Neural progenitor cell (in vitro differentiated cells): ENCODE data around the gene SLC7A6. TPM values are rescaled to one million over a fixed set of nuclear protein-coding genes. Genes with fewer than 3 reads are reported as not detected.

Source experiments
- DNase-seq: peaks from one replicate; pipeline ENCODE4 v3.0.0-alpha.2; 2016; ENCODE audit warnings: low spot score
- H2AFZ ChIP-seq: fragments of 200-600 bp; sonication (generic); replicated peaks from 2 replicates; pipeline ENCODE4 v1.6.1; 2016; ENCODE audit warnings: antibody characterized with exemption
- H3F3A ChIP-seq: fragments of 200-600 bp; sonication (generic); 2 replicates; pipeline ENCODE4 v1.6.1; 2016; ENCODE audit warnings: antibody characterized with exemption, low read depth
- H3K27ac ChIP-seq: fragments of 200-600 bp; sonication (generic); 2 replicates; pipeline ENCODE4 v1.5.1; 2016; ENCODE audit warnings: mild to moderate bottlenecking
- H3K27me3 ChIP-seq: fragments of 200-600 bp; sonication (generic); 2 replicates; pipeline ENCODE4 v1.6.1; 2016; ENCODE audit warnings: mild to moderate bottlenecking, moderate library complexity
- H3K36me3 ChIP-seq: fragments of 200-600 bp; sonication (generic); 2 replicates; pipeline ENCODE4 v1.5.1; 2016
- H3K4me1 ChIP-seq: fragments of 200-600 bp; sonication (generic); 2 replicates; pipeline ENCODE4 v1.6.1; 2016; ENCODE audit warnings: mixed run types
- H3K4me2 ChIP-seq: fragments of 200-600 bp; sonication (generic); 2 replicates; pipeline ENCODE4 v1.6.1; 2016
- H3K4me3 ChIP-seq: fragments of 200-600 bp; sonication (generic); 2 replicates; pipeline ENCODE4 v1.5.1; 2016
- H3K79me2 ChIP-seq: fragments of 200-600 bp; sonication (generic); 2 replicates; pipeline ENCODE4 v1.6.1; 2016; ENCODE audit warnings: low read depth
- H3K9ac ChIP-seq: fragments of 200-600 bp; sonication (generic); 2 replicates; pipeline ENCODE4 v1.6.1; 2016
- H3K9me3 ChIP-seq: fragments of 200-600 bp; sonication (generic); 2 replicates; pipeline ENCODE4 v1.5.1; 2016; ENCODE audit warnings: low read depth
- H4K20me1 ChIP-seq: fragments of 200-600 bp; sonication (generic); 2 replicates; pipeline ENCODE4 v1.6.1; 2016; ENCODE audit warnings: low read depth
- H3K27ac Mint-ChIP-seq: 3 replicates; pipeline ENCODE4 v1.8.0; 2021; ENCODE audit warnings: mixed read lengths
- H3K27me3 Mint-ChIP-seq: 2 replicates; pipeline ENCODE4 v1.8.0; 2022; ENCODE audit warnings: low read depth, mild to moderate bottlenecking, inconsistent platforms, moderate library complexity, mixed read lengths; ENCODE audit not compliant: insufficient read depth
- H3K36me3 Mint-ChIP-seq: 3 replicates; pipeline ENCODE4 v1.8.0; 2021; ENCODE audit warnings: mixed read lengths
- H3K4me1 Mint-ChIP-seq: 3 replicates; pipeline ENCODE4 v1.8.0; 2021; ENCODE audit warnings: mixed read lengths
- H3K4me3 Mint-ChIP-seq: 3 replicates; pipeline ENCODE4 v1.8.0; 2021; ENCODE audit warnings: mild to moderate bottlenecking, moderate library complexity, mixed read lengths
- H3K9me3 Mint-ChIP-seq: 3 replicates; pipeline ENCODE4 v1.8.0; 2020; ENCODE audit warnings: mixed read lengths
- CTCF ChIP-seq: fragments of 200-600 bp; sonication (generic); IDR thresholded peaks from 2 replicates; pipeline ENCODE4 v1.5.1; 2017; ENCODE audit warnings: antibody characterized with exemption, mild to moderate bottlenecking
- EZH2 ChIP-seq: fragments of 200-600 bp; sonication (generic); IDR thresholded peaks from 2 replicates; pipeline ENCODE4 v1.6.1; 2017; ENCODE audit warnings: antibody characterized with exemption, mild to moderate bottlenecking, moderate library complexity
- EZH2phosphoT487 ChIP-seq: fragments of 200-600 bp; sonication (generic); IDR thresholded peaks from 2 replicates; pipeline ENCODE4 v1.6.1; 2017; ENCODE audit warnings: antibody characterized with exemption
- total RNA-seq: library from RNA; depleted of rRNA; stranded (reverse); fragments of >200 nt; gene quantifications from 2 replicates; pipeline ENCODE4 v1.2.3, GENCODE V29; 2015; ENCODE audit warnings: low replicate concordance

The SLC7A6 gene
- total RNA-seq, 1 donor from 2014 or later, result 5.6 TPM

GRCh38 chr16:68342620-68343019, 78.3 kb downstream of the SLC7A6 start:
- H3K36me3 ChIP-seq, result no peaks in the 10 kb centered on the region
- Mint-ChIP-seq H3K27ac (no peak overlapping the region), H3K4me1 (peaks cover 13% of the 10 kb centered on the region), H3K27me3 (peaks cover 2% of the 10 kb centered on the region), H3K4me3 (no peak overlapping the region), H3K36me3 (peaks cover 35% of the 10 kb centered on the region), H3K9me3 (no peaks in the 10 kb centered on the region)
- no peaks in the 10 kb centered on the region for H3K27me3 ChIP-seq
- H2AFZ ChIP-seq, result no peak overlapping the region
- TF ChIP-seq EZH2phosphoT487 (no peak), EZH2 (no peak)
- no peak overlapping the region for H3K4me3 ChIP-seq
- H3K9ac ChIP-seq, result no peak overlapping the region
- no peaks in the 10 kb centered on the region for H3K4me1 ChIP-seq
- no peaks in the 10 kb centered on the region for H3F3A ChIP-seq
- no peak overlapping the region for H3K4me2 ChIP-seq
- no peaks in the 10 kb centered on the region for H3K9me3 ChIP-seq
- no peak for DNase-seq
- H3K27ac ChIP-seq, result no peak overlapping the region
- H4K20me1 ChIP-seq, result no peaks in the 10 kb centered on the region
- no peaks in the 10 kb centered on the region for H3K79me2 ChIP-seq

GRCh38 chr16:68343137-68343536, 78.8 kb downstream of the SLC7A6 start:
- H3K79me2 ChIP-seq, result no peaks in the 10 kb centered on the region
- H4K20me1 ChIP-seq, result no peaks in the 10 kb centered on the region
- no peaks in the 10 kb centered on the region for H3K9me3 Mint-ChIP-seq
- no peak for DNase-seq
- H3F3A ChIP-seq, result no peaks in the 10 kb centered on the region
- no peak overlapping the region for H3K4me2 ChIP-seq
- H3K27me3 Mint-ChIP-seq, result peaks cover 2% of the 10 kb centered on the region
- H3K27ac Mint-ChIP-seq, result no peak overlapping the region
- H3K4me1 Mint-ChIP-seq, result peaks cover 18% of the 10 kb centered on the region
- no peaks in the 10 kb centered on the region for H3K36me3 ChIP-seq
- H3K4me3 Mint-ChIP-seq, result no peak overlapping the region
- no peaks in the 10 kb centered on the region for H3K27me3 ChIP-seq
- no peak overlapping the region for H3K27ac ChIP-seq
- H3K4me1 ChIP-seq, result no peaks in the 10 kb centered on the region
- TF ChIP-seq EZH2phosphoT487, result no peak
- TF ChIP-seq EZH2, result no peak
- TF ChIP-seq CTCF, result no peak
- H3K4me3 ChIP-seq, result no peak overlapping the region
- H3K9me3 ChIP-seq, result no peaks in the 10 kb centered on the region
- peaks cover 37% of the 10 kb centered on the region for H3K36me3 Mint-ChIP-seq
- no peak overlapping the region for H3K9ac ChIP-seq
- H2AFZ ChIP-seq, result no peak overlapping the region

GRCh38 chr16:68344252-68344651, 79.9 kb downstream of the SLC7A6 start:
- no peaks in the 10 kb centered on the region for H4K20me1 ChIP-seq
- Mint-ChIP-seq H3K9me3 (no peaks in the 10 kb centered on the region), H3K27ac (no peak overlapping the region), H3K4me1 (peaks cover 18% of the 10 kb centered on the region), H3K4me3 (no peak overlapping the region), H3K36me3 (peaks cover 39% of the 10 kb centered on the region), H3K27me3 (no peaks in the 10 kb centered on the region)
- no peak for TF ChIP-seq EZH2
- no peak for TF ChIP-seq CTCF
- TF ChIP-seq EZH2phosphoT487, result no peak
- no peaks in the 10 kb centered on the region for H3K79me2 ChIP-seq
- no peak overlapping the region for H3K4me2 ChIP-seq
- H3K36me3 ChIP-seq, result no peaks in the 10 kb centered on the region
- no peaks in the 10 kb centered on the region for H3F3A ChIP-seq
- no peak overlapping the region for H3K4me3 ChIP-seq
- H3K9ac ChIP-seq, result no peak overlapping the region
- no peak overlapping the region for H3K27ac ChIP-seq
- DNase-seq, result no peak
- H3K4me1 ChIP-seq, result no peaks in the 10 kb centered on the region
- no peak overlapping the region for H2AFZ ChIP-seq
- H3K27me3 ChIP-seq, result no peaks in the 10 kb centered on the region
- H3K9me3 ChIP-seq, result no peaks in the 10 kb centered on the region

GRCh38 chr16:68345351-68345810, 81.1 kb downstream of the SLC7A6 start:
- H3K27me3 Mint-ChIP-seq, result no peaks in the 10 kb centered on the region

More at GRCh38 chr16:68345351-68345810, 81.1 kb downstream of the SLC7A6 start:
- Histone ChIP-seq H4K20me1 (no peaks in the 10 kb centered on the region), H3K4me1 (no peaks in the 10 kb centered on the region), H3K4me3 (no peak overlapping the region), H3K27ac (no peak overlapping the region), H3K79me2 (no peaks in the 10 kb centered on the region), H3K9me3 (no peaks in the 10 kb centered on the region), H3K36me3 (no peaks in the 10 kb centered on the region), H3K4me2 (no peak overlapping the region), H3K9ac (no peak overlapping the region), H3F3A (no peaks in the 10 kb centered on the region), H2AFZ (no peak overlapping the region), H3K27me3 (no peaks in the 10 kb centered on the region)
- no peak overlapping the region for H3K4me3 Mint-ChIP-seq
- no peak overlapping the region for H3K27ac Mint-ChIP-seq
- TF ChIP-seq CTCF (no peak), EZH2 (no peak), EZH2phosphoT487 (no peak)
- DNase-seq, result no peak
- H3K4me1 Mint-ChIP-seq, result peaks cover 18% of the 10 kb centered on the region
- H3K36me3 Mint-ChIP-seq, result peaks cover 35% of the 10 kb centered on the region
- no peaks in the 10 kb centered on the region for H3K9me3 Mint-ChIP-seq
